SK-N-MC (cell line): Measurements from ENCODE around the gene KCNH4.

Source experiments
- EZH2 ChIP-seq: fragments of 200-600 bp; sonication (generic); IDR thresholded peaks from one replicate; pipeline ENCODE4 v1.6.1; 2017; ENCODE audit warnings: antibody characterized with exemption
- FOXP2 ChIP-seq: optimal IDR thresholded peaks from 2 replicates; pipeline ENCODE3; 2011; ENCODE audit warnings: mild to moderate bottlenecking, moderate library complexity; ENCODE audit not compliant: insufficient read depth; ENCODE audit errors: extremely low read length, control extremely low read depth
- POLR2AphosphoS5 ChIP-seq: IDR thresholded peaks from 2 replicates; pipeline ENCODE4 v1.6.1; 2012; ENCODE audit warnings: mild to moderate bottlenecking, low read depth, low read length, borderline replicate concordance

DNA sequence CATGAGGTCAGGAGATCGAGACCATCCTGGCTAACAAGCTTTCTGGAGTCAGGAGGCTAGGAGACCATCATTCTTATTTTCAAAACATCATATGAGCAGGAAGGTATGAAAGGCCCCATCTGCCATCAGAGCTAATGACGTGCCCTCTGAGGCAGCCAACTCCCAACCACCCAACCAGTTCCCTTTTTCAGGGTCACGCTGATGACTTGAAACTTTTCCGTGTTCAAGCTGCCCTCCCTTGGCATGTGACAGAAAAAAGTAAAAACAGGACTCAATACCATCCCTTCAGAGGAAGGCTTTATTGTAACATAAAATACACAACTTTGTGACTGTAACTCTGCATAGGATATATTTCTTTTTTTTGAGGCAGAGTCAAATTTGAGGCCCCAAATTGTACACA is 18.0 kb upstream of the KCNH4 start:
- TF ChIP-seq EZH2 (no peak), POLR2AphosphoS5 (no peak), FOXP2 (no peak)
